WERI-Rb-1 (cell line): ENCODE results near the gene SIM2.
A peak's percentile ranks its signal among the peaks of the same experiment; 100 is the strongest.

Source experiments
- DNase-seq: peaks from one replicate; pipeline ENCODE4 v3.0.0-alpha.2; 2020
- H3K27ac ChIP-seq: fragments of 250-450 bp; sonication (Bioruptor Pico); 2 replicates; pipeline ENCODE4 v1.5.1; 2020; ENCODE audit warnings: mild to moderate bottlenecking, moderate library complexity
- H3K27me3 ChIP-seq: fragments of 250-450 bp; sonication (Bioruptor Pico); 2 replicates; pipeline ENCODE4 v1.5.1; 2021; ENCODE audit warnings: mild to moderate bottlenecking, low read depth, moderate library complexity; ENCODE audit not compliant: insufficient read depth, severe bottlenecking
- H3K36me3 ChIP-seq: fragments of 250-450 bp; sonication (Bioruptor Pico); 2 replicates; pipeline ENCODE4 v1.5.1; 2020; ENCODE audit warnings: mild to moderate bottlenecking, moderate library complexity
- H3K4me3 ChIP-seq: 2 replicates; pipeline ENCODE4 v1.5.1; 2011; ENCODE audit warnings: low read depth, mild to moderate bottlenecking, control low read depth, low read length
- H3K9me3 ChIP-seq: fragments of 250-450 bp; sonication (Bioruptor Pico); 2 replicates; pipeline ENCODE4 v1.5.1; 2021; ENCODE audit warnings: mild to moderate bottlenecking, moderate library complexity; ENCODE audit not compliant: severe bottlenecking
- CTCF ChIP-seq: IDR thresholded peaks from 2 replicates; pipeline ENCODE4 v1.5.1; 2011; ENCODE audit warnings: low read depth, mild to moderate bottlenecking, control low read depth, inconsistent platforms, low read length

The SIM2 gene

DNA sequence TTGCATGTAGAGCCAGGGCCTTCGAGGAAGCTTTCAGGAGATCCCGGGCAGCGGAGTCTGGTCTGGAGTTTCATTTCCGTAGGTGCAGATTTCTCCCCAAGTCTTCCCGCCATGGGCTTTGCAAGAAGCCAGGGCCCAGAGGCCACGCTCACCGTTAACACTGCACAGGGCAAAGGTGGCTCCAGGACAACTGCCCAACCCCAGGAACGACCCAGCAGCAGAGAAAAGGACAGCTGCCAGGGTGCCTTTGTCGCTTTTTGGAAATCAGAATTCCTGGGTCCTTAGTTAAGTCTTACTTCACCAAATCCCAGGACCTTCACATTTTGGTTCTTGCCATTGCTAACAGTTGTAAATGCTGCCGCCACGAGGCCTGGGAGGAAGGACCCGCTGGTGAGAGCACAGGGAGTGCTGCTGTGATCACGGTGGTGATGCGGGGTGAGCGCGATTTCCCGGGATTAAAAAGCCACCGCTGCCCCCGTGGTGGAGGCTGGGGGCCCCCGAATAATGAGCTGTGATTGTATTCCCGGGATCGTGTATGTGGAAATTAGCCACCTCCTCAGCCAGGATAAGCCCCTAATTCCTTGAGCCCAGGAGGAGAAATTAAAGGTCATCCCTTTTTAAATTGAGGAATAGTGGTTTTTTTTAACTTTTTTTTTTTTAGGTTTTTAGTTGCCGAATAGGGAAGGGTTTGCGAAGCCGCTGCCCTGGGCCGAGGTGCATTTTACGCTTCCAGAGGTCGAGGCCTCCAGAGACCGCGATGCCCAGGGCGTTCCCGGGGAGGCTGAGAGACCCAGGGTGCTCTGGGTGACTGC, 8.2 kb downstream of the SIM2 start:
- Histone ChIP-seq H3K27ac (no peak overlapping the region), H3K4me3 (no peak overlapping the region), H3K27me3 (peaks cover 86% of the 10 kb centered on the region), H3K36me3 (no peaks in the 10 kb centered on the region), H3K9me3 (peaks cover 11% of the 10 kb centered on the region)
- TF ChIP-seq CTCF = 0 out of 2 replicates have a peak, but pooled peaks have one; percentile 4
- DNase-seq = no peak

DNA sequence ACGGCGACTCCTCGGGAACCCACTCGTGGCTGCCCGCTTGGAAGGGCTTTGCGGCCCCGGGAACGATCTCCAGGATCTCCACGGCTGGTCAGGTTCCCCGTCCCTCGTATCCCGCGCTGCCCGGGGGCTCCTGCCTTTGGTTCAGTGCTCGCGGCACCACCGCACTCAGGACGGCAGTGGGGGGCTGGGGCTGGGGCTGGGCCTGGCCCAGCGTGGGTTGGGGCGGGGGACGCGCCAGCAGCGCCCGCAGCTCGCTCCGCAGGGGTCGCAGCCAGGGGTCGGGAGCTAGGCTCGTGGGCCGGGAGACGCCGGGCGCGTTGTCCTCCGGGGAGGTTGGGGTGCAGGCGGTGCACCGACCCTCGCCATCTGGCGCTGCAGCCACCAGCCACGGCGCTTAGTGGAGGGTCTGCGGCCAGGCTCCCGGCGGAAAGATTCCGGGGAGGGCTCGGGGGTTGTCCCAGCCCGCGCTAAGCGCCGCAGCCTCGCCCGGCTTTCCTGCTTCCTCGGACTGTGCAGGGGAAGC, 8.9 kb downstream of the SIM2 start:
- Histone ChIP-seq H3K4me3 (peak overlapping the region; percentile 40), H3K27ac (no peak overlapping the region), H3K36me3 (no peaks in the 10 kb centered on the region), H3K27me3 (peaks cover 79% of the 10 kb centered on the region), H3K9me3 (peaks cover 11% of the 10 kb centered on the region)
- no peak for TF ChIP-seq CTCF
- no peak for DNase-seq

DNA sequence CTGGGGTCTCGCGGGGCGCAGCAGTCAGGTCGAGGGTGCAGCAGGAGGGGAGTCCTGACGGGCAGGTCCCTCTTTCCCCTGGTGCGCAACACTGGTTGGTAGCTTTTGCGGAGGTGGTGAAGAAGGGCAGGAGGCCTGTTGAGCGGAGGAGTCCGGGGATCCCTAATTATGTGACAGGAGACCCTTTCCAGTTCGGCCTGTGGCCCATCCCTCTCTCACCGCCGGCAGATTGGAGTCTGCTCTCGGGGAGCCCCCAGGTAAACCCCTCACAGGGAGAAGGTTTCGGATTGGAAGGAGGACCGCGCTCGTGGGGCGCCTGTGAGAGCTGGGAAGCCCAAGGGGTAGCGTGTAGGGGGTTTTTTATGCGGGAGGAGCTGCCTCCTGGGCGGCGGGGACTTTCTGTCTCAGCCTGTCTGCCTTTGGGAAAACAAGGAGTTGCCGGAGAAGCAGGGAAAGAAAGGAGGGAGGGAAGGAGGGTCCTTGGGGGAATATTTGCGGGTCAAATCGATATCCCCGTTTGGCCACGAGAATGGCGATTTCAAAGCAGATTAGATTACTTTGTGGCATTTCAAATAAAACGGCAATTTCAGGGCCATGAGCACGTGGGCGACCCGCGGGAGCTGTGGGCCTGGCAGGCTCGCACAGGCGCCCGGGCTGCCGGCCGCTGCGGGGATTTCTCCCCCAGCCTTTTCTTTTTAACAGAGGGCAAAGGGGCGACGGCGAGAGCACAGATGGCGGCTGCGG, 9.5 kb downstream of the SIM2 start:
- no peak for TF ChIP-seq CTCF
- H3K27me3 ChIP-seq = peaks cover 73% of the 10 kb centered on the region
- peaks cover 11% of the 10 kb centered on the region for H3K9me3 ChIP-seq
- H3K36me3 ChIP-seq = no peaks in the 10 kb centered on the region
- DNase-seq = no peak
- H3K4me3 ChIP-seq = peak overlapping the region; percentile 40
- no peak overlapping the region for H3K27ac ChIP-seq

GRCh38 chr21:36709030-36709867, 10.3 kb downstream of the SIM2 start:
- Histone ChIP-seq H3K27me3 (peaks cover 65% of the 10 kb centered on the region), H3K4me3 (peak overlapping the region; percentile 40), H3K9me3 (peaks cover 10% of the 10 kb centered on the region), H3K36me3 (no peaks in the 10 kb centered on the region), H3K27ac (no peak overlapping the region)
- TF ChIP-seq CTCF = no peak
- DNase-seq = no peak

- no peak for DNase-seq
- Histone ChIP-seq H3K36me3 (no peaks in the 10 kb centered on the region), H3K27me3 (peaks cover 56% of the 10 kb centered on the region), H3K9me3 (peaks cover 4% of the 10 kb centered on the region), H3K4me3 (no peak overlapping the region), H3K27ac (no peak overlapping the region)
- TF ChIP-seq CTCF = no peak
These were observed 11.2 kb downstream of the SIM2 start for GRCh38 chr21:36709868-36710728.
